Esophagus squamous epithelium (tissue), 4 donors: Measurements from ENCODE around the gene ORAI1.

ENCODE experiments used
- POLR2A ChIP-seq, 4 donors: fragments of 450-650 bp; IDR thresholded peaks; one replicate each; pipeline ENCODE4 v1.6.1; 2017; ENCODE audit warnings: antibody characterized with exemption in 4 of 4, mild to moderate bottlenecking in 4 of 4, moderate library complexity in 3 of 4
- TF ChIP-seq, protein P1 (sequence below), 6 experiments: fragments of 450-650 bp in 4 of 6; fragments of 200-600 bp in 2 of 6; sonication (generic) in 2 of 6; IDR thresholded peaks; one replicate each; pipeline ENCODE4 v1.5.1; 2016 to 2019; ENCODE audit warnings: antibody characterized with exemption in 6 of 6, mild to moderate bottlenecking in 4 of 6, moderate library complexity in 4 of 6

DNA sequence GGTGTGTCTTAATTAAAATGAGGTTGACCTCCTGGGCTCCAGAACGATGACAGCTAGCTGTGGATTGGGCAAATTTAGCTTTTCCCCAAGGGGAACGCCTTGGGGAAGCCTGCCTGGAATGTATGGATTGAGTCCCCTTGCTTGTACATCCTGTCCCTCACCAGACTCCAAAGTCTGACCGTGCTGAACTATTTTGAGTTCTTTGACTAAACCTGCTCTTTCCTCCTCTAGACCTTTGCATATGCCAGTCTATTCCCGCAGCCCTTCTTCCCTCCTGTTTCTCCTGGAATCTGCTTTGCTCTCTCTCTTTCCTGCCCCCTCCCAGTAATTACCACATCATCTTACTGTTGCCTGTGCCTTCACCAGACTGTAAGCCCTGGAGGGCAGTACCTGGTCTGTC, 34.0 kb upstream of the ORAI1 start:
- no peak for TF ChIP-seq POLR2A (IDR thresholded peaks at IDR 0.05)
- TF ChIP-seq, protein P1, sequence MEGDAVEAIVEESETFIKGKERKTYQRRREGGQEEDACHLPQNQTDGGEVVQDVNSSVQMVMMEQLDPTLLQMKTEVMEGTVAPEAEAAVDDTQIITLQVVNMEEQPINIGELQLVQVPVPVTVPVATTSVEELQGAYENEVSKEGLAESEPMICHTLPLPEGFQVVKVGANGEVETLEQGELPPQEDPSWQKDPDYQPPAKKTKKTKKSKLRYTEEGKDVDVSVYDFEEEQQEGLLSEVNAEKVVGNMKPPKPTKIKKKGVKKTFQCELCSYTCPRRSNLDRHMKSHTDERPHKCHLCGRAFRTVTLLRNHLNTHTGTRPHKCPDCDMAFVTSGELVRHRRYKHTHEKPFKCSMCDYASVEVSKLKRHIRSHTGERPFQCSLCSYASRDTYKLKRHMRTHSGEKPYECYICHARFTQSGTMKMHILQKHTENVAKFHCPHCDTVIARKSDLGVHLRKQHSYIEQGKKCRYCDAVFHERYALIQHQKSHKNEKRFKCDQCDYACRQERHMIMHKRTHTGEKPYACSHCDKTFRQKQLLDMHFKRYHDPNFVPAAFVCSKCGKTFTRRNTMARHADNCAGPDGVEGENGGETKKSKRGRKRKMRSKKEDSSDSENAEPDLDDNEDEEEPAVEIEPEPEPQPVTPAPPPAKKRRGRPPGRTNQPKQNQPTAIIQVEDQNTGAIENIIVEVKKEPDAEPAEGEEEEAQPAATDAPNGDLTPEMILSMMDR (IDR thresholded peaks at IDR 0.05), result no peak
